ENCODE measurements around the gene ZAP70.

The ZAP70 gene

GRCh38 chr2:97718051-97718882 is 4.9 kb downstream of the ZAP70 start:
- no peak for DNase-seq

- DNase-seq = no peak
These were observed 5.6 kb downstream of the ZAP70 start for GRCh38 chr2:97718942-97719341.

- no peak for DNase-seq
These were observed 6.2 kb downstream of the ZAP70 start for GRCh38 chr2:97719362-97720155.

- no peak for DNase-seq
These were observed 7.4 kb downstream of the ZAP70 start for GRCh38 chr2:97720746-97721145.

- no peak for DNase-seq
These were observed 8.9 kb downstream of the ZAP70 start for GRCh38 chr2:97722227-97722626.

GRCh38 chr2:97723156-97724072 is 10.0 kb downstream of the ZAP70 start:
- no peak for DNase-seq

GRCh38 chr2:97724073-97724410 is 10.7 kb downstream of the ZAP70 start:
- DNase-seq = no peak

- no peak for DNase-seq
These were observed 11.1 kb downstream of the ZAP70 start for GRCh38 chr2:97724501-97724900.

GRCh38 chr2:97724946-97725688 is 11.7 kb downstream of the ZAP70 start:
- no peak for DNase-seq

- no peak for DNase-seq
These were observed 13.1 kb downstream of the ZAP70 start for GRCh38 chr2:97726261-97727064.

GRCh38 chr2:97727296-97727695 is 13.9 kb downstream of the ZAP70 start:
- no peak for DNase-seq

GRCh38 chr2:97728091-97728731 is 14.8 kb downstream of the ZAP70 start:
- no peak for DNase-seq

- no peak for DNase-seq
These were observed 16.9 kb downstream of the ZAP70 start for GRCh38 chr2:97730245-97730644.

- DNase-seq = no peak
These were observed 18.1 kb downstream of the ZAP70 start for GRCh38 chr2:97731274-97732020.

GRCh38 chr2:97732436-97733340 is 19.3 kb downstream of the ZAP70 start:
- no peak for DNase-seq

GRCh38 chr2:97733341-97734035 is 20.1 kb downstream of the ZAP70 start:
- no peak for DNase-seq

GRCh38 chr2:97734061-97735051 is 21.0 kb downstream of the ZAP70 start:
- no peak for DNase-seq
